WTC11 (cell line): ENCODE data around the gene HIP1R.
A peak's percentile ranks its signal among the peaks of the same experiment; 100 is the strongest.

Experiments used
- ATF1 ChIP-seq: sonication (generic); formaldehyde crosslinking; IDR thresholded peaks from 2 replicates; pipeline ENCODE4 v1.8.1; 2023; ENCODE audit warnings: mild to moderate bottlenecking, moderate library complexity, missing genetic modification reagents
- CBFB ChIP-seq: sonication (generic); formaldehyde crosslinking; IDR thresholded peaks from 2 replicates; pipeline ENCODE4 v1.8.1; 2022; ENCODE audit warnings: mild to moderate bottlenecking, low read depth, missing genetic modification reagents
- KAT7 ChIP-seq: sonication (generic); formaldehyde crosslinking; IDR thresholded peaks from 2 replicates; pipeline ENCODE4 v1.8.1; 2023; ENCODE audit warnings: missing genetic modification reagents, mild to moderate bottlenecking, borderline replicate concordance
- NR2C2 ChIP-seq: sonication (generic); formaldehyde crosslinking; IDR thresholded peaks from 2 replicates; pipeline ENCODE4 v1.8.0; 2022; ENCODE audit warnings: mild to moderate bottlenecking, missing genetic modification reagents
- SP1 ChIP-seq: sonication (generic); formaldehyde crosslinking; conservative IDR thresholded peaks from 2 replicates; pipeline ENCODE4 v1.8.1; 2022; ENCODE audit warnings: missing genetic modification reagents
- ZNF423 ChIP-seq: fragments of 250-450 bp; sonication (Bioruptor Pico); IDR thresholded peaks from 2 replicates; pipeline ENCODE4 v2.1.2; 2022; ENCODE audit warnings: mild to moderate bottlenecking, moderate library complexity
- TF ChIP-seq, protein P1 (sequence below): sonication (generic); formaldehyde crosslinking; IDR thresholded peaks from 2 replicates; pipeline ENCODE4 v1.8.0; 2022; ENCODE audit warnings: mild to moderate bottlenecking, missing genetic modification reagents
- TF ChIP-seq, protein P2 (sequence below): fragments of 200-600 bp; IDR thresholded peaks from 2 replicates; pipeline ENCODE4 v1.8.0; 2022; ENCODE audit warnings: antibody characterized with exemption
- TF ChIP-seq, protein P3 (sequence below): fragments of 250-450 bp; sonication (Bioruptor Pico); conservative IDR thresholded peaks from 2 replicates; pipeline ENCODE4 v1.9.0; 2021; ENCODE audit warnings: mild to moderate bottlenecking
- TF ChIP-seq, protein P4 (sequence below): sonication (generic); formaldehyde crosslinking; IDR thresholded peaks from 2 replicates; pipeline ENCODE4 v1.8.1; 2022; ENCODE audit warnings: missing genetic modification reagents, borderline replicate concordance
- TF ChIP-seq, protein P5 (sequence below): sonication (generic); formaldehyde crosslinking; IDR thresholded peaks from 2 replicates; pipeline ENCODE4 v1.8.1; 2022; ENCODE audit warnings: mild to moderate bottlenecking, missing genetic modification reagents, moderate library complexity, borderline replicate concordance
- TF ChIP-seq, protein P6 (sequence below): sonication (generic); formaldehyde crosslinking; IDR thresholded peaks from 2 replicates; pipeline ENCODE4 v1.8.1; 2023; ENCODE audit warnings: mild to moderate bottlenecking, missing genetic modification reagents, moderate library complexity

DNA sequence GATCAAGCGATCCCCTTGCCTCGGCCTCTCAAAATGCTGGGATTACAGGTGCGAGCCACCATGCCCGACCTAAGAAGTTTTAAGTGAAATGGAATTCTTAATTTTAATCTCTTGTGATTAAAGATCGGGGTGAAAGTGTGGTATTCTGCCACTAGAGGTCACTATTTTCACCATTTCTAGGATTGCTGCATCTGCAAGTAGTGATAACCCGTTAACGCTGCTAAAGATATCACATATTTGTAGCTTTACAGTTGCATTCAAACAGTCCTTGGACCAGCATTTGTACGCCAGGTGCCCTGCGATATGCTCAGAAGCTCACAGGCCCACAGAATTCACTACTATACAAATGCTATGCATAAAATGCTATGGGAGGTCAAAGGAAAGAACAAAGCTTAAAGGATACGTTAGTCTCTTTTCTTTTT, 41.6 kb upstream of the HIP1R start:
- TF ChIP-seq, protein P1, sequence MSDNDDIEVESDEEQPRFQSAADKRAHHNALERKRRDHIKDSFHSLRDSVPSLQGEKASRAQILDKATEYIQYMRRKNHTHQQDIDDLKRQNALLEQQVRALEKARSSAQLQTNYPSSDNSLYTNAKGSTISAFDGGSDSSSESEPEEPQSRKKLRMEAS (CRISPR knock-in tag), result no peak
- TF ChIP-seq, protein P2, sequence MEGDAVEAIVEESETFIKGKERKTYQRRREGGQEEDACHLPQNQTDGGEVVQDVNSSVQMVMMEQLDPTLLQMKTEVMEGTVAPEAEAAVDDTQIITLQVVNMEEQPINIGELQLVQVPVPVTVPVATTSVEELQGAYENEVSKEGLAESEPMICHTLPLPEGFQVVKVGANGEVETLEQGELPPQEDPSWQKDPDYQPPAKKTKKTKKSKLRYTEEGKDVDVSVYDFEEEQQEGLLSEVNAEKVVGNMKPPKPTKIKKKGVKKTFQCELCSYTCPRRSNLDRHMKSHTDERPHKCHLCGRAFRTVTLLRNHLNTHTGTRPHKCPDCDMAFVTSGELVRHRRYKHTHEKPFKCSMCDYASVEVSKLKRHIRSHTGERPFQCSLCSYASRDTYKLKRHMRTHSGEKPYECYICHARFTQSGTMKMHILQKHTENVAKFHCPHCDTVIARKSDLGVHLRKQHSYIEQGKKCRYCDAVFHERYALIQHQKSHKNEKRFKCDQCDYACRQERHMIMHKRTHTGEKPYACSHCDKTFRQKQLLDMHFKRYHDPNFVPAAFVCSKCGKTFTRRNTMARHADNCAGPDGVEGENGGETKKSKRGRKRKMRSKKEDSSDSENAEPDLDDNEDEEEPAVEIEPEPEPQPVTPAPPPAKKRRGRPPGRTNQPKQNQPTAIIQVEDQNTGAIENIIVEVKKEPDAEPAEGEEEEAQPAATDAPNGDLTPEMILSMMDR, result peak; percentile 72
- TF ChIP-seq CBFB (CRISPR knock-in tag), result no peak
- TF ChIP-seq, protein P3, sequence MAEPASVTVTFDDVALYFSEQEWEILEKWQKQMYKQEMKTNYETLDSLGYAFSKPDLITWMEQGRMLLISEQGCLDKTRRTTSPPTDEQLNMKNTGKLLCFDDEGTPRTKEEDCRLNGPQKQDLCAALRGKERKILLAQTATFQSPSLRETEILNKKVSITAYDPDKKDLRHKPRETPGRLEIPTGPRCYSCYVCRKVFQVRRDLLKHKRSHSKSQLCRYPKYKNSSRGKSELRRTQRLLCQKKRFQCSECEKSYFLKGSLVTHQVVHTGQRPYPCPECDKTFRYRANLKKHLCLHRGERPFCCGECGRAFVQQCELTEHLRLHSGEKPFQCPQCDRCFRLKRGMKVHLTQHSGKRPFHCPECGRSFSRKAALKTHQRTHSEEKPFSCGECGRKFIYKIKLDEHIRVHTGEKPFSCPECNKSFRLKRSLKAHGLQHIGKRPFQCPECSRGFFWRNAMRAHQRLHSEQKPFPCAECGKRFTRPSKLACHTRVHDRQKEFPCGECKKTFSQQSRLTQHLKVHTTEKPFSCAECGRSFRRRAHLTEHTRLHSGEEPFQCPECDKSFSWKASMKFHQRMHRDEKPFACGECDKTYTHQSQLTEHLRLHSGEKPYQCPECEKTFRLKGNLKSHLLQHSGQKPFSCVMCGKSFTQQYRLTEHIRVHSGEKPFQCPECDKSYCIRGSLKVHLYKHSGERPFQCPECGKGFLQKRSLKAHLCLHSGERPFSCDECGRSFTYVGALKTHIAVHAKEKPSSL (CRISPR knock-in tag), result no peak
- no peak for TF ChIP-seq ATF1
- TF ChIP-seq ZNF423, result no peak
- TF ChIP-seq, protein P4, sequence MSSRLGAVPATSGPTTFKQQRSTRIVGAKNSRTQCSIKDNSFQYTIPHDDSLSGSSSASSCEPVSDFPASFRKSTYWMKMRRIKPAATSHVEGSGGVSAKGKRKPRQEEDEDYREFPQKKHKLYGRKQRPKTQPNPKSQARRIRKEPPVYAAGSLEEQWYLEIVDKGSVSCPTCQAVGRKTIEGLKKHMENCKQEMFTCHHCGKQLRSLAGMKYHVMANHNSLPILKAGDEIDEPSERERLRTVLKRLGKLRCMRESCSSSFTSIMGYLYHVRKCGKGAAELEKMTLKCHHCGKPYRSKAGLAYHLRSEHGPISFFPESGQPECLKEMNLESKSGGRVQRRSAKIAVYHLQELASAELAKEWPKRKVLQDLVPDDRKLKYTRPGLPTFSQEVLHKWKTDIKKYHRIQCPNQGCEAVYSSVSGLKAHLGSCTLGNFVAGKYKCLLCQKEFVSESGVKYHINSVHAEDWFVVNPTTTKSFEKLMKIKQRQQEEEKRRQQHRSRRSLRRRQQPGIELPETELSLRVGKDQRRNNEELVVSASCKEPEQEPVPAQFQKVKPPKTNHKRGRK (CRISPR knock-in tag), result no peak
- no peak for TF ChIP-seq NR2C2 (CRISPR knock-in tag)
- no peak for TF ChIP-seq KAT7 (CRISPR knock-in tag)
- no peak for TF ChIP-seq SP1
- TF ChIP-seq, protein P5, sequence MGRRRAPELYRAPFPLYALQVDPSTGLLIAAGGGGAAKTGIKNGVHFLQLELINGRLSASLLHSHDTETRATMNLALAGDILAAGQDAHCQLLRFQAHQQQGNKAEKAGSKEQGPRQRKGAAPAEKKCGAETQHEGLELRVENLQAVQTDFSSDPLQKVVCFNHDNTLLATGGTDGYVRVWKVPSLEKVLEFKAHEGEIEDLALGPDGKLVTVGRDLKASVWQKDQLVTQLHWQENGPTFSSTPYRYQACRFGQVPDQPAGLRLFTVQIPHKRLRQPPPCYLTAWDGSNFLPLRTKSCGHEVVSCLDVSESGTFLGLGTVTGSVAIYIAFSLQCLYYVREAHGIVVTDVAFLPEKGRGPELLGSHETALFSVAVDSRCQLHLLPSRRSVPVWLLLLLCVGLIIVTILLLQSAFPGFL (CRISPR knock-in tag), result no peak
- TF ChIP-seq, protein P6, sequence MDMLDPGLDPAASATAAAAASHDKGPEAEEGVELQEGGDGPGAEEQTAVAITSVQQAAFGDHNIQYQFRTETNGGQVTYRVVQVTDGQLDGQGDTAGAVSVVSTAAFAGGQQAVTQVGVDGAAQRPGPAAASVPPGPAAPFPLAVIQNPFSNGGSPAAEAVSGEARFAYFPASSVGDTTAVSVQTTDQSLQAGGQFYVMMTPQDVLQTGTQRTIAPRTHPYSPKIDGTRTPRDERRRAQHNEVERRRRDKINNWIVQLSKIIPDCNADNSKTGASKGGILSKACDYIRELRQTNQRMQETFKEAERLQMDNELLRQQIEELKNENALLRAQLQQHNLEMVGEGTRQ, result no peak
